Nephron progenitor cell (in vitro differentiated cells): ENCODE data around the gene RNF224.
A peak's percentile ranks its signal among the peaks of the same experiment; 100 is the strongest.

Source experiments
- DNase-seq: peaks from one replicate; pipeline ENCODE4 v3.0.0; 2021
- H3K27ac Mint-ChIP-seq: 2 replicates; pipeline ENCODE4 v1.8.0; 2021; ENCODE audit warnings: mild to moderate bottlenecking, moderate library complexity, mixed read lengths
- H3K27me3 Mint-ChIP-seq: 2 replicates; pipeline ENCODE4 v1.8.0; 2021; ENCODE audit warnings: mild to moderate bottlenecking, low read depth, mixed read lengths; ENCODE audit not compliant: poor library complexity
- H3K36me3 Mint-ChIP-seq: 2 replicates; pipeline ENCODE4 v1.8.0; 2021; ENCODE audit warnings: low read depth, mixed read lengths
- H3K4me1 Mint-ChIP-seq: 2 replicates; pipeline ENCODE4 v1.8.0; 2021; ENCODE audit warnings: mixed read lengths
- H3K4me3 Mint-ChIP-seq: 2 replicates; pipeline ENCODE4 v1.8.0; 2021; ENCODE audit warnings: mild to moderate bottlenecking, moderate library complexity, mixed read lengths
- H3K9me3 Mint-ChIP-seq: 2 replicates; pipeline ENCODE4 v1.8.0; 2021; ENCODE audit warnings: mild to moderate bottlenecking, moderate library complexity, mixed read lengths
- CTCF ChIP-seq: fragments of 200-600 bp; sonication (generic); IDR thresholded peaks from 2 replicates; pipeline ENCODE4 v1.5.0; 2021; ENCODE audit warnings: antibody characterized with exemption

RNF224 gene

GRCh38 chr9:137194909-137195308, 32.4 kb upstream of the RNF224 start:
- H3K4me3 Mint-ChIP-seq: no peak overlapping the region
- peaks cover 15% of the 10 kb centered on the region for H3K4me1 Mint-ChIP-seq
- H3K27ac Mint-ChIP-seq: peak overlapping the region; percentile 57
- no peaks in the 10 kb centered on the region for H3K27me3 Mint-ChIP-seq
- TF ChIP-seq CTCF: no peak
- peaks cover 4% of the 10 kb centered on the region for H3K36me3 Mint-ChIP-seq
- DNase-seq: no peak
- H3K9me3 Mint-ChIP-seq: no peaks in the 10 kb centered on the region

GRCh38 chr9:137195525-137196220, 31.6 kb upstream of the RNF224 start:
- H3K4me1 Mint-ChIP-seq: peaks cover 12% of the 10 kb centered on the region
- H3K36me3 Mint-ChIP-seq: peaks cover 3% of the 10 kb centered on the region
- H3K4me3 Mint-ChIP-seq: no peak overlapping the region
- no peaks in the 10 kb centered on the region for H3K9me3 Mint-ChIP-seq
- no peaks in the 10 kb centered on the region for H3K27me3 Mint-ChIP-seq
- DNase-seq: no peak
- TF ChIP-seq CTCF: no peak
- peak overlapping the region; percentile 57 for H3K27ac Mint-ChIP-seq

- no peaks in the 10 kb centered on the region for H3K27me3 Mint-ChIP-seq
- no peak for DNase-seq
- TF ChIP-seq CTCF: no peak
- no peak overlapping the region for H3K27ac Mint-ChIP-seq
- peaks cover 29% of the 10 kb centered on the region for H3K4me1 Mint-ChIP-seq
- peak overlapping the region; percentile 34 for H3K4me3 Mint-ChIP-seq
- H3K36me3 Mint-ChIP-seq: no peaks in the 10 kb centered on the region
- H3K9me3 Mint-ChIP-seq: no peaks in the 10 kb centered on the region
Measured at GRCh38 chr9:137198051-137198901, 29.0 kb upstream of the RNF224 start.

- Mint-ChIP-seq H3K27me3 (no peaks in the 10 kb centered on the region), H3K9me3 (no peaks in the 10 kb centered on the region), H3K4me1 (peaks cover 31% of the 10 kb centered on the region), H3K36me3 (no peaks in the 10 kb centered on the region), H3K4me3 (peak overlapping the region; percentile 34), H3K27ac (no peak overlapping the region)
- no peak for DNase-seq
- no peak for TF ChIP-seq CTCF
Measured at GRCh38 chr9:137198902-137199283, 28.4 kb upstream of the RNF224 start.

GRCh38 chr9:137199411-137200121, 27.7 kb upstream of the RNF224 start:
- H3K4me1 Mint-ChIP-seq: peaks cover 38% of the 10 kb centered on the region
- H3K9me3 Mint-ChIP-seq: no peaks in the 10 kb centered on the region
- peak overlapping the region; percentile 83 for H3K4me3 Mint-ChIP-seq
- TF ChIP-seq CTCF: no peak
- DNase-seq: peak; percentile 41
- no peak overlapping the region for H3K27ac Mint-ChIP-seq
- no peaks in the 10 kb centered on the region for H3K36me3 Mint-ChIP-seq
- no peaks in the 10 kb centered on the region for H3K27me3 Mint-ChIP-seq
